H1 (cell line): ENCODE data around the gene PRKAB1. TPM values are rescaled to one million over a fixed set of nuclear protein-coding genes. Genes with fewer than 3 reads are reported as not detected.

Experiments used
- polyA plus RNA-seq, 7 experiments: library from polyadenylated mRNA; depleted of rRNA in 3 of 7; stranded (reverse) in 5 of 7; unstranded in 2 of 7; fragments of >200 nt in 5 of 7; fragments of 200-250 nt in 2 of 7; gene quantifications; 1 replicate in 5 of 7; 2 replicates in 1 of 7; 4 replicates in 1 of 7; pipeline versions ENCODE4 v1.2.1 to v1.2.3, GENCODE V29; 2011 to 2013; ENCODE audit warnings: missing spikeins in 2 of 7, mixed read lengths in 2 of 7
- total RNA-seq: library from RNA; stranded (reverse); fragmentation: NEBNext Ultra II Directional; extraction: Animal tissue kit (Norgen Biotek cat#: 25700); gene quantifications from 2 replicates; pipeline ENCODE4 v1.2.1, GENCODE V29; 2021
- TF ChIP-seq, protein P1 (sequence below): fragments of 300-600 bp; sonication (generic); IDR thresholded peaks from 2 replicates; pipeline ENCODE4 v1.7.1; 2012; ENCODE audit warnings: low read length, moderate library complexity, mild to moderate bottlenecking, inconsistent platforms; ENCODE audit not compliant: insufficient replicate concordance

Gene PRKAB1
- total and polyA plus RNA-seq, 2 of the 8 experiments (the other 6 are each of a cell fraction or from before 2014, with no cell fraction given): 24.0 to 32.1 TPM

DNA sequence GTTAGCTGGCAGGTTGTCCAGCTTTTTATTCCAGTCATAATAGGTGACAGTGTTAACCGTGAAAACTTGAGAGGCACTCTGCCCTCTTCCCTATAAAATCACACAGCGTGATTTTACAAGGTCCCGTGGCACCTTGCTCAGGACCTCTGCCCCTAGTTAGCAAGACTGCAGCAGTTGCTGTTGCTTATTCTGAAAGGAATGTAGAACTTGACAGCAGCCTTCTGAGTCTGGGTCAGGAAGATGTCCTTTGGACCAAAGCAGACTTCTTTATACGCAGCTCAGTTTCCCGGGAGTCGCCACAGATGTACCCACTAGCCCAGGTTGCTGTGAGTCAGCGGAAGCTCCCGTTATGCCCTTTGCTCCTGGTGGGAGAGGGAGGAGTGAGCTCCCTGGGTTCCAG lies 13.2 kb downstream of the PRKAB1 start (continued):
- TF ChIP-seq, protein P1, sequence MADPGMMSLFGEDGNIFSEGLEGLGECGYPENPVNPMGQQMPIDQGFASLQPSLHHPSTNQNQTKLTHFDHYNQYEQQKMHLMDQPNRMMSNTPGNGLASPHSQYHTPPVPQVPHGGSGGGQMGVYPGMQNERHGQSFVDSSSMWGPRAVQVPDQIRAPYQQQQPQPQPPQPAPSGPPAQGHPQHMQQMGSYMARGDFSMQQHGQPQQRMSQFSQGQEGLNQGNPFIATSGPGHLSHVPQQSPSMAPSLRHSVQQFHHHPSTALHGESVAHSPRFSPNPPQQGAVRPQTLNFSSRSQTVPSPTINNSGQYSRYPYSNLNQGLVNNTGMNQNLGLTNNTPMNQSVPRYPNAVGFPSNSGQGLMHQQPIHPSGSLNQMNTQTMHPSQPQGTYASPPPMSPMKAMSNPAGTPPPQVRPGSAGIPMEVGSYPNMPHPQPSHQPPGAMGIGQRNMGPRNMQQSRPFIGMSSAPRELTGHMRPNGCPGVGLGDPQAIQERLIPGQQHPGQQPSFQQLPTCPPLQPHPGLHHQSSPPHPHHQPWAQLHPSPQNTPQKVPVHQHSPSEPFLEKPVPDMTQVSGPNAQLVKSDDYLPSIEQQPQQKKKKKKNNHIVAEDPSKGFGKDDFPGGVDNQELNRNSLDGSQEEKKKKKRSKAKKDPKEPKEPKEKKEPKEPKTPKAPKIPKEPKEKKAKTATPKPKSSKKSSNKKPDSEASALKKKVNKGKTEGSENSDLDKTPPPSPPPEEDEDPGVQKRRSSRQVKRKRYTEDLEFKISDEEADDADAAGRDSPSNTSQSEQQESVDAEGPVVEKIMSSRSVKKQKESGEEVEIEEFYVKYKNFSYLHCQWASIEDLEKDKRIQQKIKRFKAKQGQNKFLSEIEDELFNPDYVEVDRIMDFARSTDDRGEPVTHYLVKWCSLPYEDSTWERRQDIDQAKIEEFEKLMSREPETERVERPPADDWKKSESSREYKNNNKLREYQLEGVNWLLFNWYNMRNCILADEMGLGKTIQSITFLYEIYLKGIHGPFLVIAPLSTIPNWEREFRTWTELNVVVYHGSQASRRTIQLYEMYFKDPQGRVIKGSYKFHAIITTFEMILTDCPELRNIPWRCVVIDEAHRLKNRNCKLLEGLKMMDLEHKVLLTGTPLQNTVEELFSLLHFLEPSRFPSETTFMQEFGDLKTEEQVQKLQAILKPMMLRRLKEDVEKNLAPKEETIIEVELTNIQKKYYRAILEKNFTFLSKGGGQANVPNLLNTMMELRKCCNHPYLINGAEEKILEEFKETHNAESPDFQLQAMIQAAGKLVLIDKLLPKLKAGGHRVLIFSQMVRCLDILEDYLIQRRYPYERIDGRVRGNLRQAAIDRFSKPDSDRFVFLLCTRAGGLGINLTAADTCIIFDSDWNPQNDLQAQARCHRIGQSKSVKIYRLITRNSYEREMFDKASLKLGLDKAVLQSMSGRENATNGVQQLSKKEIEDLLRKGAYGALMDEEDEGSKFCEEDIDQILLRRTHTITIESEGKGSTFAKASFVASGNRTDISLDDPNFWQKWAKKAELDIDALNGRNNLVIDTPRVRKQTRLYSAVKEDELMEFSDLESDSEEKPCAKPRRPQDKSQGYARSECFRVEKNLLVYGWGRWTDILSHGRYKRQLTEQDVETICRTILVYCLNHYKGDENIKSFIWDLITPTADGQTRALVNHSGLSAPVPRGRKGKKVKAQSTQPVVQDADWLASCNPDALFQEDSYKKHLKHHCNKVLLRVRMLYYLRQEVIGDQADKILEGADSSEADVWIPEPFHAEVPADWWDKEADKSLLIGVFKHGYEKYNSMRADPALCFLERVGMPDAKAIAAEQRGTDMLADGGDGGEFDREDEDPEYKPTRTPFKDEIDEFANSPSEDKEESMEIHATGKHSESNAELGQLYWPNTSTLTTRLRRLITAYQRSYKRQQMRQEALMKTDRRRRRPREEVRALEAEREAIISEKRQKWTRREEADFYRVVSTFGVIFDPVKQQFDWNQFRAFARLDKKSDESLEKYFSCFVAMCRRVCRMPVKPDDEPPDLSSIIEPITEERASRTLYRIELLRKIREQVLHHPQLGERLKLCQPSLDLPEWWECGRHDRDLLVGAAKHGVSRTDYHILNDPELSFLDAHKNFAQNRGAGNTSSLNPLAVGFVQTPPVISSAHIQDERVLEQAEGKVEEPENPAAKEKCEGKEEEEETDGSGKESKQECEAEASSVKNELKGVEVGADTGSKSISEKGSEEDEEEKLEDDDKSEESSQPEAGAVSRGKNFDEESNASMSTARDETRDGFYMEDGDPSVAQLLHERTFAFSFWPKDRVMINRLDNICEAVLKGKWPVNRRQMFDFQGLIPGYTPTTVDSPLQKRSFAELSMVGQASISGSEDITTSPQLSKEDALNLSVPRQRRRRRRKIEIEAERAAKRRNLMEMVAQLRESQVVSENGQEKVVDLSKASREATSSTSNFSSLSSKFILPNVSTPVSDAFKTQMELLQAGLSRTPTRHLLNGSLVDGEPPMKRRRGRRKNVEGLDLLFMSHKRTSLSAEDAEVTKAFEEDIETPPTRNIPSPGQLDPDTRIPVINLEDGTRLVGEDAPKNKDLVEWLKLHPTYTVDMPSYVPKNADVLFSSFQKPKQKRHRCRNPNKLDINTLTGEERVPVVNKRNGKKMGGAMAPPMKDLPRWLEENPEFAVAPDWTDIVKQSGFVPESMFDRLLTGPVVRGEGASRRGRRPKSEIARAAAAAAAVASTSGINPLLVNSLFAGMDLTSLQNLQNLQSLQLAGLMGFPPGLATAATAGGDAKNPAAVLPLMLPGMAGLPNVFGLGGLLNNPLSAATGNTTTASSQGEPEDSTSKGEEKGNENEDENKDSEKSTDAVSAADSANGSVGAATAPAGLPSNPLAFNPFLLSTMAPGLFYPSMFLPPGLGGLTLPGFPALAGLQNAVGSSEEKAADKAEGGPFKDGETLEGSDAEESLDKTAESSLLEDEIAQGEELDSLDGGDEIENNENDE: no peak
